ENCODE measurements around the gene COMMD2. TPM values are rescaled to one million over a fixed set of nuclear protein-coding genes. Genes with fewer than 3 reads are reported as not detected.

Gene COMMD2
- total RNA-seq, 2 experiments from 2014 or later = 32.8 to 38.3 TPM

DNA sequence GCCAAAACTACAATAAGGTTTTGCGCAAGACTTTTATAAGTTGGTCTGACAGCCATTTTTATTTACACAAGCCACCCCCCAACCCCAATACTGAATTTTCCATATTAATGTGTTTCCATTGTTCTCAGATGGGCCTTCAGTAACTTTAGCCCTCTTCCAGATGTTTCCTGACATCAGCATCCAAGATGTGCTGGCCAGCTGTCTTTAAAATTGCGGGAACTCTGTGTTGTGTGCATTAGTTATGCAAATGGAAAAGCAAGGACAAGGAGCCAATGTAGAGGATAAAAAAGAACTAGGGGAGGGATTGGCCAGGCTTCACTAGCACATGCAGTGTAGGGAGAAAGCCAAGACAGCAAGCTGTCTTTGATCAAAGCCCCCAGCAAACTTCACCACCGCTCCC lies 45.4 kb downstream of the COMMD2 start:
- H3K4me1 Mint-ChIP-seq = peaks cover 6% of the 10 kb centered on the region
- peaks cover 1% of the 10 kb centered on the region for H3K9me3 Mint-ChIP-seq
- POLR2A ChIA-PET = no interaction called here
- DNase-seq (no peak), ATAC-seq (ENCODE audit: low read depth) (no peak)
- peaks cover 1% of the 10 kb centered on the region for H3K36me3 Mint-ChIP-seq
- H3K27me3 Mint-ChIP-seq = peaks cover 6% of the 10 kb centered on the region
- H3K27ac Mint-ChIP-seq = no peak overlapping the region
- no peak overlapping the region for H3K4me3 Mint-ChIP-seq

DNA sequence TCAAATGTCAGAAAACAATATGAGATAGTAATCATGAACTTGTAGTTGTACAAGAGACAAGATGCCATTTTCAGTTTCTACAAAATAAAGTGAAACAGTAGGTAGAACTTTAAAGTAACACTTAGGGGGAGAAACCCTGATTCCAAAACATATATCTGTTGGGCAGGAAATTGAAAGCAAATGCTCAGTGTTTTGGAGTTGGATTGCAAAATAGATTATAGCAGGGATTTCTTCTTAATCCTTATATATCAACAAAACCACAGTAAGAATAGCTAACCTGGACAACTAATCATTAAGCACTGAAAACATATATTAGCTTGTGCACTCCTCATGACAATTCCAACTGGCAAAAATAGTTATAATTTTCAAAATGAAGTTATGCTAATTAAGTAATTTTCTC lies 46.9 kb downstream of the COMMD2 start:
- DNase-seq (no peak), ATAC-seq (ENCODE audit: low read depth) (no peak)
- no peak overlapping the region for H3K4me3 Mint-ChIP-seq
- no peak overlapping the region for H3K27ac Mint-ChIP-seq
- H3K27me3 Mint-ChIP-seq = peaks cover 6% of the 10 kb centered on the region
- peaks cover 9% of the 10 kb centered on the region for H3K4me1 Mint-ChIP-seq
- H3K9me3 Mint-ChIP-seq = peaks cover 1% of the 10 kb centered on the region
- POLR2A ChIA-PET = no interaction called here
- H3K36me3 Mint-ChIP-seq = peaks cover 2% of the 10 kb centered on the region

DNA sequence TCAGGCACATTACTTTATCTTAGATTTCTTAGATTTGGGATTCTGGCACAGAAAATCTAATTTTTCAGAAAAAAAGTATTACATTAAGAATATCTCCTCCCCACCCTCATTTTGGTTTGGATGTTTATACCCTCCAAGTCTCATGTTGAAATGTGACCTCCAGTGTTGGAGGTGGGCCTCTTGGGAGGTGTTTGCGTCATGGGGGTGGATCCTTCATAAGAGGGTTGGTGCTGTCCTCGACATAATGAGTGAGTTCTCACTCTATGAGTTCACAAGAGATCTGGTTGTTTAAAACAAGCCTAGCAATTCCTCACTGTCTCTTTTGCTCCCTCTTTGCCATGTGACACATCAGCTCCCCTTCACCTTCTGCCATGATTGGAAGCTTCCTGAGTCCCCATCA lies 48.8 kb downstream of the COMMD2 start:
- DNase-seq (no peak), ATAC-seq (ENCODE audit: low read depth) (no peak)
- POLR2A ChIA-PET = no interaction called here
- Mint-ChIP-seq H3K4me3 (no peak overlapping the region), H3K9me3 (peaks cover 5% of the 10 kb centered on the region), H3K27me3 (peaks cover 6% of the 10 kb centered on the region), H3K36me3 (peaks cover 2% of the 10 kb centered on the region), H3K4me1 (peaks cover 9% of the 10 kb centered on the region), H3K27ac (no peak overlapping the region)

DNA sequence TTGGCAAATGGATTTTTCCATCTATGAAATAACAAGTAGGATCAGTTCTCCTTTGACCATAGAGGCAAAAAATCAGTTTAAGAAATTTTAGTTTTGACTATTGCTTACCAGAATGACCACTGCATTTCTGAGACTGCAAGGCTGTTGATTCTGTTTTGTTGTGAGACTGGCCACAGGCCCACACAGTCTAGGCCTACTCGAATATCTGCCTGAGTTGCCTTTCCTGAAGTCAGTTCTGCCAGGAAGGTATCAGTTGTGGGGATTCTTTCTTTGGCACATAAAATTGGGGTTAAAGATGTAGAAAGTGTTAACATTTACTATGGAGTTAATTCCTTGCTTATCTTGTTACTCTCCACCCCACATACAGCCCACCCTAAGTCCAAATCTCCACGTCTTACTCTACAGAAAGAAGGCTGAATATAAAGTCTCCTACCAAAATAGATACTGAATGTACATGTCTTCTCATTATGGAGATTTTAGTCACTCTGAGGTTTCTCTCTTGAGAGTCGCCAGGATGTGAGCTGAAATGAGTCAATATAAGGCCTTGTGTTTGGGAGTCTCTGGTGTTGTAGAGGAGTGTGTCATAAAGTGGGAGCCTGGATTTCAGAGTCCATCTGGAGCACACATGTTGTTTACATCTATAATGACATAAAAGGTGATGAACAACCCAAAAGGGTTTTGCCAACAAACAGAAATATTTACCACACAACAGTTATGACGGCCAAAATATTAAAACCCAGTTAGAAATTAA lies 49.4 kb downstream of the COMMD2 start:
- Mint-ChIP-seq H3K9me3 (peaks cover 10% of the 10 kb centered on the region), H3K27ac (no peak overlapping the region), H3K4me1 (peaks cover 7% of the 10 kb centered on the region), H3K4me3 (no peak overlapping the region), H3K27me3 (peaks cover 6% of the 10 kb centered on the region), H3K36me3 (peaks cover 2% of the 10 kb centered on the region)
- DNase-seq = no peak
- POLR2A ChIA-PET = no interaction called here
- no peak for ATAC-seq (ENCODE audit: low read depth)

DNA sequence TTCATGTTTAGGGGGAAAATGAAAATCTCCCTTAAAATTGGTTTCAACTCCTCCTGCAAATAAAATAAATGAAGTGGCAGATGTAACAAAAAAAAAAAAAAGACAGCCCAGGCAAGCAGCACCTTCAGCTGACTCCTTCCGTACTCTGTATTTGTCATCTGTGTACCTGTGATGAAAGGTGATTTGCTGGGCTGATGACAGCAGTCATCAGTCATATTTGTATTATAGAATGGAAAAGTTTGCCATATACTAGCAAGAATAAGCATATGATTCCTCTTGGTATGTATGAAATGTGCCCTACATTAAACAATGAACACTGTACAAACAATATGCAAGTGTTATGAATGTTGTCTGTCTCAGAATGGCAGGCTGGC lies 50.3 kb downstream of the COMMD2 start:
- POLR2A ChIA-PET = no interaction called here
- H3K4me1 Mint-ChIP-seq = peaks cover 7% of the 10 kb centered on the region
- no peak overlapping the region for H3K27ac Mint-ChIP-seq
- ATAC-seq (ENCODE audit: low read depth) = no peak
- peaks cover 17% of the 10 kb centered on the region for H3K9me3 Mint-ChIP-seq
- H3K36me3 Mint-ChIP-seq = peaks cover 2% of the 10 kb centered on the region
- peaks cover 6% of the 10 kb centered on the region for H3K27me3 Mint-ChIP-seq
- DNase-seq = no peak
- no peak overlapping the region for H3K4me3 Mint-ChIP-seq

DNA sequence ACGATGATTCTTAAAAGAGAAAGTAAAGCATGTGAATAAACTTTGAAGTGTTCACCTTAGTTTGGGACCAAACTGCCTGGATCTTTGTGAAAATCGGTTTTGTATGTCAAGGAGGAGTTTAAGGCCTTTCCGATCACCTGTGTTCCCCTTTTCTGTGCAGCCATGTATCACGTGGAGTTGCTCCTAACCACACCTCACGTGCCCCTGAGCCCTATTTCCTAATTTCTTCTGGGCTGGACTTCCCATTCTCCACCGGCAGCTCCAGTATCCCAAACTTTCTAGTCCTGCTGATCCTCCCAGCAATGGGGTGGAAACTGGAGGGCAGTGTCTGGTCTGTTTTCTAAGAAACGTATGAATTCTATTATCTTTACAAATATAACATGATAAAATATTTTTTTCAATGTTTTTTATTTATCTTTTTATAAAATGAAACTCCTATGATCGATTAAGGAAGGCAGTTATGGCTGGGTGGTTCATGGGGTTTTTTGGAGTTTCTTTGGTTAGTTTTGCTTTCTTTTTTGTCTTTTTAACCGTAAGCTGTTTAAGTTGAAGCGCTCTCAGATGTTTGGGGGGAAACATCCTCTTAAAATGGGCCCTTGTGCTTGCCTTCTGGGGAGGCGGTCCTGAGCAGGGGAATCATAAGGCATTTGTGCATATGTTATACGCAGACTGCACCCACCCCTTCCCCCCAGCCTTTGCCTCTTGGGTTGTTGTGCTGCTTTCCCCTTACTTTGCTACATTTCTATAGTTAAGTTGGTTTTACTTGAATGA lies 50.9 kb downstream of the COMMD2 start:
- ATAC-seq (ENCODE audit: low read depth) (no peak), DNase-seq (no peak)
- Mint-ChIP-seq H3K4me3 (peak overlapping the region; percentile 47), H3K9me3 (peaks cover 17% of the 10 kb centered on the region), H3K27me3 (peaks cover 6% of the 10 kb centered on the region), H3K27ac (no peak overlapping the region), H3K4me1 (peaks cover 7% of the 10 kb centered on the region), H3K36me3 (peaks cover 2% of the 10 kb centered on the region)
- POLR2A ChIA-PET = no interaction called here

Other genes with a start within 250 kb of the COMMD2 start
- under 1 TPM; 0.55 to 0.79 TPM for gene WWTR1, start 94.5 kb downstream of the COMMD2 start, total RNA-seq
- gene ANKUB1, start 40.1 kb upstream of the COMMD2 start, total RNA-seq = not detected
- gene RNF13, start 60.7 kb upstream of the COMMD2 start, total RNA-seq = 10 to 100 TPM; 40.0 to 45.0 TPM
- gene PFN2, start 218.4 kb upstream of the COMMD2 start, total RNA-seq = 1 to 10 TPM; 4.3 to 5.4 TPM

All from activated naive CD8-positive, alpha-beta T cell treated with anti-CD3 and anti-CD28 coated beads, Interleukin-2, amount 10 ng/mL, durations not matched to agents 7 days and 5 days (primary cell).